ENCODE results near the gene XYLT1.

The XYLT1 gene

GRCh38 chr16:17395849-17396480 lies 74.8 kb downstream of the XYLT1 start:
- DNase-seq = no peak

- DNase-seq = no peak
These were observed 77.7 kb downstream of the XYLT1 start for GRCh38 chr16:17392857-17393692.

GRCh38 chr16:17392127-17392856 lies 78.5 kb downstream of the XYLT1 start:
- no peak for DNase-seq

GRCh38 chr16:17391715-17392114 lies 79.0 kb downstream of the XYLT1 start:
- DNase-seq = no peak

GRCh38 chr16:17389384-17389783 lies 81.4 kb downstream of the XYLT1 start:
- no peak for DNase-seq

GRCh38 chr16:17387256-17387655 lies 83.5 kb downstream of the XYLT1 start:
- DNase-seq = no peak

- no peak for DNase-seq
These were observed 84.5 kb downstream of the XYLT1 start for GRCh38 chr16:17386229-17386628.

- DNase-seq = no peak
These were observed 86.3 kb downstream of the XYLT1 start for GRCh38 chr16:17384471-17384870.

GRCh38 chr16:17382949-17383863 lies 87.6 kb downstream of the XYLT1 start:
- DNase-seq = no peak

GRCh38 chr16:17382514-17382913 lies 88.2 kb downstream of the XYLT1 start:
- no peak for DNase-seq

- DNase-seq = no peak
These were observed 89.0 kb downstream of the XYLT1 start for GRCh38 chr16:17381784-17382183.

- no peak for DNase-seq
These were observed 90.1 kb downstream of the XYLT1 start for GRCh38 chr16:17380613-17381012.

- no peak for DNase-seq
These were observed 91.6 kb downstream of the XYLT1 start for GRCh38 chr16:17379121-17379571.

- DNase-seq = no peak
These were observed 93.1 kb downstream of the XYLT1 start for GRCh38 chr16:17377360-17378324.

- DNase-seq = no peak
These were observed 95.1 kb downstream of the XYLT1 start for GRCh38 chr16:17375461-17376304.

- DNase-seq = no peak
These were observed 96.0 kb downstream of the XYLT1 start for GRCh38 chr16:17374668-17375255.

- no peak for DNase-seq
These were observed 97.2 kb downstream of the XYLT1 start for GRCh38 chr16:17373533-17373932.

GRCh38 chr16:17372386-17372785 lies 98.4 kb downstream of the XYLT1 start:
- DNase-seq = no peak

- DNase-seq = no peak
These were observed 99.5 kb downstream of the XYLT1 start for GRCh38 chr16:17371299-17371698.

GRCh38 chr16:17370731-17371285 lies 100.0 kb downstream of the XYLT1 start:
- no peak for DNase-seq
